ENCODE data around the gene TLDC2.
"Not testable (repeated sequence)": the region's sequence is repeated elsewhere in the genome, so short reads cannot be mapped to it uniquely, and the experiment has no call there.

Gene TLDC2

DNA sequence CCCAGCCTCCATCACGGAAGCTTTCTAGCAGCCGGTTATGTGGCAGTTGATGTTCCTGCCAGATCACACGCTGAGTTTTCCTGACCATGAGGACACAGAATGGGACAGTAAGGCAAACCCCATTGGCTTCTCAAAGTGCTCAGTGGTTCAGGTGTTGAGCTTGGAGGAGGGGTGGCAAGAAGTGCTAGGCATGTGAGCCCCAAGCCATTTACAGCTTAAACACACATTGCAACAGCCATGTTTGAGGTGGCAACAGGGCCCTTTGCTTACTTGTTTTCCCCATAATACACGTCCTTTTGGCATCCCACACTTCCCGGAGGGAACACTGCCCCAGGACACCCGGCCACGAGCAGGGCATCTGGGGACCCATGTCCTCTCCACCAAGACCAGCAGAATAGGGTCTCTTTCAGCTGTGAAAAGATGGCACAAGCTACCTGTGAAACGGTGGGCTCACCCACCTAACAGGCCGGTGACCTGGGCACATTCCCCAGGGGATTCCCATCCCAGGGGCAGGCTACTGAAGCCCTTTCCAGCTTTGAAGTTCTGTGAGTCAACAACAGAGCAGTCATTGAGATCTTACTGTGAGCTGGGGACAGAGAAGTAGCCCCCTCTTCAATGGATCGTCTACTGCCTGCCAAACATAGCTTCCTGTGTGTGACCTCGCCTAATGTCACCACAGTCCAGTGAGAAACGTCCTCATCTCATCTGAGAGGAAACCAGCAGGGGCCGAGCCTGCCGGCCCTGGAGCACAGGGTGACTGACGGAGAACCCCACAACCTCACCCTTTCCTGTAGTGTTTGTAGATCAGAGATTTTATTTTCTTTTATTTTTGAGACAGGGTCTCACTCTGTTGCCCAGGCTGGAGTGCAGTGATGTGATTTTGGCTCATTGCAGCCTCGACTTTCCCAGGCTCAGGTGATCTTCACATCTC is 4.0 kb upstream of the TLDC2 start:
- DNase-seq (ENCODE audit: low read depth): no peak

DNA sequence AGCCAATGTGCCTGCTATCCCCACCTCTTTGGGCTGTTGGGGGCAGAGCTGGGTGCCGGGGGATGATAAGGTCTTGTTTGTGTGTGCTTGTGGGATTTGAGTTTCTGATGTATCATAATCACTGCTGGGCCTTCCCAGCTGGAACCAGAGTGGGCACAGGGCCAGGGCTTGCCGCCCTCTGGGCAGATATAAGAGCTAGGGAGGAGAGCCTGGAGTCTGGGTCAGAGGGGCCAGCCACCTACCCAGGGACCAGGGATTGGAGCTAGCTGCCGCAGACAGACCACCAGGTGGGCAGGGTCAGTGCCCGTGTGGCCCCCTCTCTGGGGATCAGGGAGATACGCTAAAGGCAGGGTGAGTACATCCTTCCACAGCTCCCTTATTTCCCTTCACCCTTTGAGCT is 3.1 kb upstream of the TLDC2 start:
- DNase-seq (ENCODE audit: low read depth): no peak

GRCh38 chr20:36873498-36874189 is 2.3 kb upstream of the TLDC2 start:
- no peak for DNase-seq (ENCODE audit: low read depth)

- not testable (repeated sequence) for DNase-seq (ENCODE audit: low read depth)
These were observed 845 bp upstream of the TLDC2 start for GRCh38 chr20:36875093-36875492.

GRCh38 chr20:36876473-36876833 is 515 bp downstream of the TLDC2 start:
- DNase-seq (ENCODE audit: low read depth): no peak

- DNase-seq (ENCODE audit: low read depth): no peak
These were observed 3.0 kb downstream of the TLDC2 start for GRCh38 chr20:36878941-36879340.

- no peak for DNase-seq (ENCODE audit: low read depth)
These were observed 4.9 kb downstream of the TLDC2 start for GRCh38 chr20:36880741-36881250.

DNA sequence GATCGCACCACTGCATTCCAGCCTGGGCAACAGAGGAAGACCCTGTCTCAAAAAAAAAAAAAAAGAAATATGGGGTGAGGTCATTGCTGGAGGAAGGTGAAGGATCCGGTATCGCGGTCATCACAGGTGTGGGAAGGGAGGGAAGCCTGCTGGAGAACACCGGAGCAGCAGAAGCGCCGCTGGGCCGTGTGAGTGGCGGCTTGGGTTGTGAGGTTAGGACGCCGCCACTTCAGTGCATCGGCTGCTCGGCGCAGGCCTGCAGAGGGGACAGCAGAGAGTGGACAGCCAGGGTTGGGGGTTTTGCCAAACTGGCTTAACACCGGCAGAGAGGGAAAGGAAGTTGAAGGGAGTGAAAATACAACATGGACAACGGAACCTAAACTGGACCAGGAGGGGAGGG is 5.4 kb downstream of the TLDC2 start:
- DNase-seq (ENCODE audit: low read depth): no peak

DNA sequence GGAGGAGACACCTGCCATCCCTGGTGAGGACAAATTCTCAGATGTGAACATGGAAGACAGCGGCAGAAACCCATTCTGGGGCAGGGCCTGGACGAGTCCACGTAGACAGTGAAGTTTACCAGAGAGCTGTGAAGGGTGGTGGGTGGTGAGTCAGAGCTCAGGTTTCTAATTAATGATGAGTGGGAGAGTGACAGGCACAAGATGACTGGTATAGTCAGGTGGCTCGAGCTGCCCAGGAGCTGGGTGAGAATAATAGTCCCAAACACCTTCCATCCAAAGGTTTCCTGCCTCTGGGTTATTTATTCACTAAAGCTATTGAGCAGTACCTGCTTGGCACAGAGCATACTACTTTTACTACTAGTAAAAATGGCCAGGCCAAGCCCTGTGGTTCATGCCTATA is 6.0 kb downstream of the TLDC2 start:
- DNase-seq (ENCODE audit: low read depth): no peak

DNA sequence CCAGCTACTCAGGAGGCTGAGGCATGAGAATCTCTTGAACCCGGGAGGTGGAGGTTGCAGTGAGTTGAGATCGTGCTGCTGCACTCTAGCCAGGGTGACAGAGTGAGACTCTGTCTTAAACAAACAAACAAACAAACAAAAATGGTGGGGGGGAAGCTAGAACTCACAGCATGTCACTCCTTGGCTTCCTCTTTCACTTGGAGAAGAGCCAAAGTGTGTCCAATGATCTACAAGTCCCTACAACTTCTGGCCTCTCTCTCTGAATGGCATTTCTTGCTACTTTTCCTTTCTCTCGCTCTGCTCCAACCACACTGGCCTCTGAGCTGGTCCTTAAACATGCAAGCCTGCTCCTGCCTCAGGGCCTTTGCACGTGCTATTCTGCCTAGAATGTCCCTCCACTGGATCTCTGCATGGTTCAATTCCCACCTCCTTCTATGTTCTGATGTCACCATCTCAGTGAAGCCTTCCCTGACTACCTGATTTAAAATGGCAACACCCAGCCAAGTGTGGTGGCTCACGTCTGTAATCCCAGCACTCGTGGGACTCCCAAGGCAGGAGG is 8.1 kb downstream of the TLDC2 start:
- DNase-seq (ENCODE audit: low read depth): no peak

GRCh38 chr20:36885356-36885755 is 9.4 kb downstream of the TLDC2 start:
- no peak for DNase-seq (ENCODE audit: low read depth)

GRCh38 chr20:36886859-36887751 is 11.2 kb downstream of the TLDC2 start:
- DNase-seq (ENCODE audit: low read depth): no peak

GRCh38 chr20:36887752-36888090 is 11.8 kb downstream of the TLDC2 start:
- DNase-seq (ENCODE audit: low read depth): no peak

GRCh38 chr20:36888880-36889516 is 13.1 kb downstream of the TLDC2 start:
- DNase-seq (ENCODE audit: low read depth): no peak

DNA sequence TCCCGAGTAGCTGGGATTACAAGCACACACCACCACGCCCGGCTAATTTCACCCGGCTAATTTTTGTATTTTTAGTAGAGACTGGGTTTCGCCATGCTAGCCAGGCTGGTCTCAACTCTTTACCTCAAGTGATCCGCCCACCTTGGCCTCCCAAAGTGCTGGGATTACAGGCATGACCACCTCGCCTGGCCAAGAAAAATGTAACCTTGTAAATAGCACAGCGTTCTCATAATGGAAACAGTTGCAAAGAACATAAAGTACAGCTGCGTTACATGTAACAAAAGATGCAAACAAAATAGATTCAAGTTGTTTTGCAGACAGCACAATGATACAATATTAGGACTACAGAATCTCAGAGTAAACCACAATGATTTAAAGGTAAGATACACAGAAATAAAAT is 14.6 kb downstream of the TLDC2 start:
- DNase-seq (ENCODE audit: low read depth): no peak

DNA sequence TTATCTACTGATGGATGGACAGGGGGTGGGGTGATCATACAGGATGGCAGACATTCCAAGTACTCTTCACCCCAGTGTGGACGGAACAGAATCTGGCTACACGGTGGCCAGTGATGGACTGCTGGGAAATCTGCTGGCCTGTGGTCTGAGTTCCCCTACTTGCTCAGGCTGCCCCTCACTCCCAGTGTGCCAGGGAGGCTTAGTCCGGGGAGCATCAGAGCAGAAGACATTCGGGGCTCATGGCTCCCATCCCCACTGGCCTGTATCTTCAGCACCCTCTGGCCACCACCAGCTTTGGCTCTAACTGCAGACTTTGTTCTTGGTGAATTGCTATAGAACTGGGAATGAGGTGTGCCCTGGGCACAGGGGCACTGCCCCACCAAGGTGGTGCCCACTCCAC is 15.3 kb downstream of the TLDC2 start:
- DNase-seq (ENCODE audit: low read depth): no peak

DNA sequence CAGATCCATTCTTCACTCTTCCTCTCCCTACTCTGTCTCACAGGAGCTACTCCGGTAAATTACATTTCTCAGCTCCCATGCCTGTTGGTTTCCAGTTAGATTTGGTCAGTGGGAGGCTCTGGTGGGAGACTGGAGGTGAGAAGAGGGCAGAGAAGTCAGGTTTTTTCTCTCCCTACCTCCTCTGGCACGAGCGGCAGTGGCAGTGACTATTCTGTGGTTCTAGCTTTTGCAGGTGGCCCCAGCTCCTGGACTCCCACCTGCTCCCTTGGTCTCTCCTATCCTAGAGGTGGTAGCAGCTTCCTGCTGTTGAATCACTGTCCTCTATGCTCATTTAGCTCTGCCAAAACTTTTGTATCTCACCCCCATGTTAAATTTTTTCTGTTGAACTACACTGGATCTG is 17.9 kb downstream of the TLDC2 start:
- no peak for DNase-seq (ENCODE audit: low read depth)

DNA sequence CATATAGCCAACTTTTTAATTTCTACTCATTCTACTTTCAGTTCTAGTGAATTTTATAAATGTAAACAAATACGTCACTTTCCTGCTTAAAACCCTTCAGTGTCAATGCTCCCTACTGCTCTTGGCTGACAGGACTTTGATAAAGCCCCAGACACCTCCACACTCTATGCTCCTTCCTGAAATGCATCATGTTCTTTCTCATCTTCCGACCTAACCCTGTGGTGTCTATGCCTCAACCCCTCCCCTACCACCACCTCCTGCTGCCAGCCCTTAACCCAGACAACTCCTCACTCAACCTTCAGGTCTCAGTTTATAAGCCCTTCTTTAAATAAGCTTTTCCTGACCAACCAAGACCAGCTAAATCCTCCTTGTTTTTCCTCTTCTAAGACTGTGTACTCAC is 19.1 kb downstream of the TLDC2 start:
- no peak for DNase-seq (ENCODE audit: low read depth)

GRCh38 chr20:36904690-36905089 is 28.8 kb downstream of the TLDC2 start:
- DNase-seq (ENCODE audit: low read depth): no peak

GRCh38 chr20:36905566-36905965 is 29.6 kb downstream of the TLDC2 start:
- not testable (repeated sequence) for DNase-seq (ENCODE audit: low read depth)

DNA sequence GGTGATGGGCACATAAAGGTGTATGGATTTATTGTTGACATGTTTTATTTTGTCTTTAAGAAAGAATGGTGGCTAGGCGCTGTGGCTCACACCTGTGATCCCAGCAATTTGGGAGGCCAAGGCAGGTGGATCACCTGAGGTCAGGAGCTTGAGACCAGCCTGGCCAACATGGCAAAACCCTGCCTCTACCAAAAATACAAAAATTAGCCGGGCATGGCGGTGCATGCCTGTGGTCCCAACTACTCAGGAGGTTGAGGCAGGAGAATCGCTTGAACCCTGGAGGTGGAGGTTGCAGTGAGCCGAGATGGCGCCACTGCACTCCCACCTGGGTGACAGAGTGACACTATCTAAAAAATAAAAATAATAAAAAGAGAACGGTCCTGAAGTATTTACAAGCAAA is 30.1 kb downstream of the TLDC2 start:
- not testable (repeated sequence) for DNase-seq (ENCODE audit: low read depth)

GRCh38 chr20:36908603-36909002 is 32.7 kb downstream of the TLDC2 start:
- no peak for DNase-seq (ENCODE audit: low read depth)

Measured in non-pigmented ciliary epithelial cell (primary cell).